CD14-positive monocyte (primary cell): ENCODE results near the gene HGFAC. TPM values are rescaled to one million over a fixed set of nuclear protein-coding genes. Genes with fewer than 3 reads are reported as not detected.
A peak's percentile ranks its signal among the peaks of the same experiment; 100 is the strongest.

ENCODE experiments used
- DNase-seq, 3 donors: peaks; one replicate each; pipeline ENCODE4 v3.0.0-alpha.2; 2011 to 2022
- H2AFZ ChIP-seq: 2 replicates; pipeline ENCODE4 v1.6.0; 2012; ENCODE audit warnings: mild to moderate bottlenecking, low read depth, low read length, inconsistent platforms; ENCODE audit not compliant: insufficient read depth, poor library complexity, severe bottlenecking
- H3K27ac ChIP-seq, 2 donors: 1 replicate in 1 of 2; 2 replicates in 1 of 2; pipeline ENCODE4 v1.5.1; 2012 to 2013; ENCODE audit warnings: low read length in 2 of 2, control low read depth in 1 of 2, inconsistent platforms in 1 of 2, low read depth in 1 of 2, mild to moderate bottlenecking in 1 of 2
- H3K27me3 ChIP-seq, 2 donors: one replicate each; pipeline versions ENCODE4 v1.6.0 to v1.6.1; 2011 to 2013; ENCODE audit warnings: low read length in 2 of 2; ENCODE audit not compliant: control insufficient read depth in 2 of 2, insufficient read depth in 2 of 2
- H3K36me3 ChIP-seq, 2 donors: replicated peaks in 1 of 2; 1 replicate in 1 of 2; 2 replicates in 1 of 2; pipeline versions ENCODE4 v1.5.1 to v1.6.1; 2012 to 2013; ENCODE audit warnings: low read length in 2 of 2, control low read depth in 1 of 2, inconsistent platforms in 1 of 2, mild to moderate bottlenecking in 1 of 2; ENCODE audit not compliant: insufficient read depth in 2 of 2, control insufficient read depth in 1 of 2
- H3K4me1 ChIP-seq, 2 donors: 1 replicate in 1 of 2; 2 replicates in 1 of 2; pipeline versions ENCODE4 v1.5.1 to v1.6.1; 2012 to 2013; ENCODE audit warnings: low read length in 2 of 2, control low read depth in 1 of 2, inconsistent platforms in 1 of 2, mild to moderate bottlenecking in 1 of 2, moderate library complexity in 1 of 2; ENCODE audit not compliant: insufficient read depth in 2 of 2, control insufficient read depth in 1 of 2
- H3K4me2 ChIP-seq: replicated peaks from 2 replicates; pipeline ENCODE3; 2012; ENCODE audit warnings: low read length, moderate library complexity, mild to moderate bottlenecking; ENCODE audit not compliant: poor library complexity, severe bottlenecking; ENCODE audit errors: extremely low read depth
- H3K4me3 ChIP-seq, 3 experiments: fragments of 200-600 bp in 1 of 3; sonication (generic) in 1 of 3; replicated peaks in 1 of 3; 1 replicate in 2 of 3; 2 replicates in 1 of 3; pipeline ENCODE4 v1.5.1; 2011 to 2013; ENCODE audit warnings: low read length in 3 of 3, mild to moderate bottlenecking in 3 of 3, control low read depth in 2 of 3, low read depth in 2 of 3, inconsistent platforms in 1 of 3, moderate library complexity in 1 of 3
- H3K79me2 ChIP-seq: 2 replicates; pipeline ENCODE4 v1.6.0; 2012; ENCODE audit warnings: mild to moderate bottlenecking, control low read depth, inconsistent platforms, low read length, moderate library complexity; ENCODE audit not compliant: insufficient read depth
- H3K9ac ChIP-seq: 2 replicates; pipeline ENCODE4 v1.6.0; 2017; ENCODE audit warnings: low read length, mild to moderate bottlenecking; ENCODE audit not compliant: insufficient read depth, poor library complexity, severe bottlenecking
- H3K9me3 ChIP-seq, 2 donors: replicated peaks in 1 of 2; 1 replicate in 1 of 2; 2 replicates in 1 of 2; pipeline versions ENCODE4 v1.5.1 to v1.6.1; 2012 to 2013; ENCODE audit warnings: low read length in 2 of 2, control low read depth in 1 of 2; ENCODE audit not compliant: control insufficient read depth in 1 of 2, insufficient read depth in 1 of 2
- H4K20me1 ChIP-seq: 2 replicates; pipeline ENCODE4 v1.6.0; 2012; ENCODE audit warnings: mild to moderate bottlenecking, low read length, control low read depth, moderate library complexity; ENCODE audit not compliant: insufficient read depth
- H3K27ac Mint-ChIP-seq, 7 donors: one replicate each; pipeline ENCODE4 v1.8.0; 2020; ENCODE audit warnings: mild to moderate bottlenecking in 7 of 7, mixed read lengths in 7 of 7, moderate library complexity in 6 of 7, inconsistent platforms in 2 of 7
- H3K27me3 Mint-ChIP-seq, 3 donors: one replicate each; pipeline ENCODE4 v1.8.0; 2021 to 2022; ENCODE audit warnings: low read depth in 3 of 3, mild to moderate bottlenecking in 3 of 3, mixed read lengths in 3 of 3, moderate library complexity in 3 of 3, inconsistent platforms in 1 of 3
- H3K36me3 Mint-ChIP-seq, 2 donors: one replicate each; pipeline ENCODE4 v1.8.0; 2020; ENCODE audit warnings: mixed read lengths in 2 of 2, inconsistent platforms in 1 of 2, mild to moderate bottlenecking in 1 of 2
- H3K4me1 Mint-ChIP-seq: one replicate; pipeline ENCODE4 v1.8.0; 2020; ENCODE audit warnings: mild to moderate bottlenecking, mixed read lengths
- H3K4me3 Mint-ChIP-seq, 2 donors: one replicate each; pipeline ENCODE4 v1.8.0; 2020; ENCODE audit warnings: mild to moderate bottlenecking in 2 of 2, mixed read lengths in 2 of 2, moderate library complexity in 1 of 2
- H3K9me3 Mint-ChIP-seq, 7 donors: one replicate each; pipeline ENCODE4 v1.8.0; 2020 to 2022; ENCODE audit warnings: mixed read lengths in 7 of 7, mild to moderate bottlenecking in 6 of 7, moderate library complexity in 6 of 7, inconsistent platforms in 2 of 7
- CTCF ChIP-seq: fragments of 200-600 bp; IDR thresholded peaks from one replicate; pipeline ENCODE4 v1.8.0; 2022; ENCODE audit warnings: antibody characterized with exemption, mild to moderate bottlenecking
- WGBS: methylation state at CpG from one replicate; pipeline ENCODE4 v1.1.5; 2013; ENCODE audit warnings: missing lambda C conversion rate; ENCODE audit not compliant: insufficient coverage; 5-methylcytosine and 5-hydroxymethylcytosine counted together
- intact Hi-C, 2 donors: fragments of 100-400 bp; cut with micrococcal nuclease; formaldehyde crosslinking; loops; one replicate each; pipeline versions ENCODE4 v1.15.0 to v1.15.1; 2023
- polyA plus RNA-seq, 3 donors: library from polyadenylated mRNA; depleted of rRNA in 1 of 3; unstranded in 2 of 3; stranded (reverse) in 1 of 3; fragments of 300-500 nt in 2 of 3; fragments of >200 nt in 1 of 3; fragmentation: Illumina TruSeq in 2 of 3; gene quantifications; 1 replicate in 2 of 3; 2 replicates in 1 of 3; pipeline ENCODE4 v1.2.3, GENCODE V29; 2012 to 2021

HGFAC gene
- polyA plus RNA-seq, 3 donors: 0.17 TPM; not detected in 2

GRCh38 chr4:3423406-3423805, 18.4 kb upstream of the HGFAC start:
- Mint-ChIP-seq H3K4me1 (no peaks in the 10 kb centered on the region), H3K27me3 (peaks cover 0 to 2% (median 0%) of the 10 kb centered on the region in 3 donors), H3K4me3 (no peak overlapping the region), H3K27ac (peak overlapping the region in 1 of 7 donors; percentile 33), H3K36me3 (peaks cover 10 to 12% of the 10 kb centered on the region in 2 donors), H3K9me3 (peaks cover 0 to 1% (median 0%) of the 10 kb centered on the region in 7 donors)
- Histone ChIP-seq H3K4me1 (no peaks in the 10 kb centered on the region), H2AFZ (no peak overlapping the region), H3K27ac (no peak overlapping the region), H3K9me3 (no peaks in the 10 kb centered on the region), H3K9ac (no peak overlapping the region), H3K27me3 (no peaks in the 10 kb centered on the region), H3K4me2 (no peak overlapping the region), H4K20me1 (no peaks in the 10 kb centered on the region), H3K4me3 (no peak overlapping the region), H3K36me3 (peaks cover 0 to 5% of the 10 kb centered on the region in 2 donors), H3K79me2 (no peaks in the 10 kb centered on the region)
- intact Hi-C loops: no loop called here
- 98% methylated on average over 13 of the region's 16 CpGs for WGBS
- TF ChIP-seq CTCF: no peak
- no peak for DNase-seq

GRCh38 chr4:3423952-3424351, 17.8 kb upstream of the HGFAC start:
- H3K4me1 Mint-ChIP-seq: no peaks in the 10 kb centered on the region
- no peak overlapping the region for H3K27ac Mint-ChIP-seq

More at GRCh38 chr4:3423952-3424351, 17.8 kb upstream of the HGFAC start:
- Mint-ChIP-seq H3K4me3 (no peak overlapping the region), H3K9me3 (peaks cover 0 to 1% (median 0%) of the 10 kb centered on the region in 7 donors), H3K27me3 (peaks cover 0 to 2% (median 0%) of the 10 kb centered on the region in 3 donors), H3K36me3 (peaks cover 11 to 12% of the 10 kb centered on the region in 2 donors)
- intact Hi-C loops: no loop called here
- Histone ChIP-seq H3K4me1 (no peaks in the 10 kb centered on the region), H3K4me3 (no peak overlapping the region), H3K9me3 (no peaks in the 10 kb centered on the region), H3K27me3 (no peaks in the 10 kb centered on the region), H3K9ac (no peak overlapping the region), H3K4me2 (no peak overlapping the region), H3K79me2 (no peaks in the 10 kb centered on the region), H4K20me1 (no peaks in the 10 kb centered on the region), H3K36me3 (peaks cover 3 to 5% of the 10 kb centered on the region in 2 donors), H3K27ac (no peak overlapping the region), H2AFZ (no peak overlapping the region)
- 95% methylated on average over 8 of the region's 13 CpGs for WGBS
- TF ChIP-seq CTCF: no peak
- DNase-seq: no peak
